ENCODE results near the gene AADACL4.

AADACL4 gene

GRCh38 chr1:12643785-12644184 lies at the start of gene AADACL4:
Gene AADACL4, plus strand, starts transcription at chr1:12644085. Its CDS starts 462 bp downstream, at chr1:12644547.
- no peak for DNase-seq (ENCODE audit: low spot score)

DNA sequence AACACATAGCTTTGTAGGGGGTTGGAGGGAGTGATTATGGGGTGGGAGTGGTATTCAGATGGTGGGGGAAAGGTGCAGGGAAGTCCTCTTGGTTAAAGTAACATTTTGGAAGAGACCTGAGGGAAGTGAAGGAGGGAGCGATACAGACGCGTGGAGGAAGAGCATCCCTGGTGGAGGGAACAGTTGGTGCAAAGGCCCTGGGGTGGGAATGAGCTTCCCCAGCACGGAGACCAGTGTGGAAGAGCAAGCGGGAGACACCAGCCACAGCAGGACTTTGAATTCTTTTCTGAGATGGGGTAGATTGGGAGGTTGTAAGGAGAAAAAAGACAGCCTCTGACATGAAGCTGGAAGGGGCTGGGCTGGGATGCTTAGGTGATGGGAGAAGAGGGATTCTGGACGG lies 49.4 kb upstream of the AADACL4 start:
- DNase-seq (ENCODE audit: low spot score): no peak

- no peak for DNase-seq (ENCODE audit: low spot score)
Measured at GRCh38 chr1:12594966-12595756, 48.7 kb upstream of the AADACL4 start.

DNA sequence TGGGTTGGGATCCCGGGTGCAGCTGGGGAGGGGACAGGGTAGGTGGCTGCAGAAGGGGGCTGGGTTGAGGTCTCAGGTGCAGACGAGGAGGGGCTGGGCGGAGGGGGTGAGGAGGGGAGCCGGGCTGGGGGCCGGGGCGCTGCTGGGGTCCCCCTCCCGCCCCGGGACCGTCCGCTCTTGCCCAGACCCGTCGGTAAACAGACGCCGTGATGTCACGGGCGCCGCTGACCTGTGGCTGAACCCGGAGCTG lies 48.2 kb upstream of the AADACL4 start:
- no peak for DNase-seq (ENCODE audit: low spot score)

DNA sequence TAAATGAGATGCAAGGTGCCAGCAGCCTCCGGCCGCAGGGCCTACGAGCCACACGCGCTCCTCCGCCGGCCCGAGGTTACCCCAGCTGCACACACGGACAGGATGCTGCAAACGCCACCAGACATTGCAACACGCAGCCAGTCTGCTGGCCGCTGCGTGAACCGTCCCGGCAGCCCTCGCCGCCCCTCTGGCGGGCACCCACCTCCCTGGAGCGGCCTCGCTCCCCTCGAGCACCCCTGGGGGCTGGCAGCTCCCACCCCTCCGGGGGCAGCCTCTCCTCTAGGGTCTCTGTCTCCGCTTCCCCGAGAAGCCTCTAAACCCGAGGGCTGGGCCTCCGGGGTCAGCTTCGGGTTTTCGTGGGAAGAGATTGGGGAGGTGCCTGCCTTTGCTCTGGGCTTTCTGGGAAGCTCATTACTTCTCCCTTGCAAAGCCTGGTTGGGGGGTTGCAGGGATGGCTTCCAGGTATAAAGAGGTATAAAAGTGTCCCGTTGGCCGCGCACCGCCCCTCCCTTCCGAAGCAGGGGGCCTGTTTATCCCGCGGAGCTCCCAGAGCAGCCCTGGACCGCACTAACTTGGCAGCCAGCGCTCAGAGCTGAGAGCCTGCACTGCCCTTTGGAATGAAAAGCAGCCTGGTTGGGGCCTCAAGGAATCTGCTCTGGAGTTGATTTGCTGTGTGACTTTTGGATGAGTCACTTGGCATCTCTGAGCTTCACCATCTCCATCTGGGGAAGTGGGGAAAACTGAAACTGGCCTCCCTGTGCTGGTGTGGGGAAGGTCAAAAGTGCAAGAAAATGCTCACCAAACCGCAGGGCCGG lies 47.7 kb upstream of the AADACL4 start:
- DNase-seq (ENCODE audit: low spot score): peak; percentile 67

DNA sequence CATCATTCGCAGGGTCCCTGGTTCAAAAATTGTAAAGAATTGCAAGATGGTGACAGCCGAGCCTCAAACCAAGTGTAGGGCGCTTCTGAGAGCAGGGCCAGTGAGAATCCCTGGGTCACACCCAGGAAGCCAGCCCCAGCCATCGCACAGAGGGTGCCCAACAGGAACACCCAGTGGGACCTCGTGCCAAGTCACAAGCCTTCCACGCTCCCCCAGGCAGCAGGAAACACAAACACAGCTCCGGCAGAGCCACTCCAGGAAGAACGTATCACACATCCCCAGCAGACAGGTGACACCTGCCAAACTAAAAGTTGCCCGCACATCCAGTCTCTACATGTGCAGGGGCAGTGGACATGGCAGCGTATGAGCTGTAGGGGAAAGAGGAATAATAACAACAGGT lies 46.1 kb upstream of the AADACL4 start:
- no peak for DNase-seq (ENCODE audit: low spot score)

- no peak for DNase-seq (ENCODE audit: low spot score)
Measured at GRCh38 chr1:12598974-12599373, 44.9 kb upstream of the AADACL4 start.

DNA sequence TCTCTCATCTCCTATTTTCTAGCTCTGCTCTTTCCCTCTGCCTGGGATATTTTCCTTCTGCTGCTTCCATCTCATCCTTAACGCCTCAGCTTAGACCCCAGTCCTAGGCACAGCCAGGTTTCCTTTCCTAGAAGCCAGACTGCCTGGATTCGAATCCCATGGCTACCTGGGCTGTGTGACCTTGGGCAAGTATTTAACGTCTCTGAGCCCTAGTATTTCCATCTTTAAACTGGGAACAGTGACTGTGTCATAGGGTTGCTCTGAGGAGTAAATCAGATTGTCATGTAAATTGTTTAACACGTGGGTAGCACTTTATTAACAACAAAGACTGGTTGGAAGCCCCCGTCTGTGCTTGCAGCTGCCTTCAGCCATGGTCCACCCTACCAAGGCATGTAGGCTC lies 44.2 kb upstream of the AADACL4 start:
- no peak for DNase-seq (ENCODE audit: low spot score)

- no peak for DNase-seq (ENCODE audit: low spot score)
Measured at GRCh38 chr1:12600335-12600734, 43.5 kb upstream of the AADACL4 start.

- peak; percentile 75 for DNase-seq (ENCODE audit: low spot score)
Measured at GRCh38 chr1:12600880-12601633, 42.8 kb upstream of the AADACL4 start.

- no peak for DNase-seq (ENCODE audit: low spot score)
Measured at GRCh38 chr1:12601700-12602658, 41.9 kb upstream of the AADACL4 start.

DNA sequence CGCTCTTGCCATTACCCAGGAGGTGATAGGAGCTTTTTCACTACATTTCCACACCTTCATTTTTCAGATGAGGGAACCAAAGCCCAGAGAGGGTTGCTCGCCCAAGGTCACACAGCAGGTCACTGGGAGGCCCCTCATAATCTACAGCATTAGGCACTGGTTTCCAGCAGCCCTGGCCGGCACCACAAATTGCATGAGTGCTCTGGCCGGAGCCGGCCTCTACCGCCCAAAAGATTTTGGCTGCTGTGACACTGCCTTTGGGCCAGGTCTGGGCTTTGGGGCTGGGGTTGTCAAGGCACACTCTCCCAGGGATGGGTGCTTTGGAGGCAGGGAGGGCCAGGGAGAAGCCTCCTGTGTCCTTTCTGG lies 41.2 kb upstream of the AADACL4 start:
- no peak for DNase-seq (ENCODE audit: low spot score)

DNA sequence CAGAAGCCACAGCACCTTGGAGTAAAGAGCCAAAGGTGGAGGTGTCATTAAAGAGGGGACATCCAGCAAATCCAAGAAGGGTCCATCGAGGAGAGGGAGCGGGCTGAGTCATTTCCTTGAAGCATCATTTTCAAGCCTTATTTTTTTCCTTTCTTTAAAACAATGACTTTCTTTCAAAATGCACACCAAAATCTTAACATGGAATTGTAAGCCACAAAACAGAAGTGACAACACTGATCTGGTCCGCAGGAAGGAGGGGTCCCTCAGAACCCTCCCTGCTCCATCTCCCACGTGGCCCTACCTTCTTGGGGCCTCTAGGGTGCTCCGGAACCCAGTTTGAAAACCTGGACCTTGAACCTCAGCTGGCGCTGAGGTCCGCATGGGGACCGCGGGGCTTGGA lies 40.7 kb upstream of the AADACL4 start:
- no peak for DNase-seq (ENCODE audit: low spot score)

DNA sequence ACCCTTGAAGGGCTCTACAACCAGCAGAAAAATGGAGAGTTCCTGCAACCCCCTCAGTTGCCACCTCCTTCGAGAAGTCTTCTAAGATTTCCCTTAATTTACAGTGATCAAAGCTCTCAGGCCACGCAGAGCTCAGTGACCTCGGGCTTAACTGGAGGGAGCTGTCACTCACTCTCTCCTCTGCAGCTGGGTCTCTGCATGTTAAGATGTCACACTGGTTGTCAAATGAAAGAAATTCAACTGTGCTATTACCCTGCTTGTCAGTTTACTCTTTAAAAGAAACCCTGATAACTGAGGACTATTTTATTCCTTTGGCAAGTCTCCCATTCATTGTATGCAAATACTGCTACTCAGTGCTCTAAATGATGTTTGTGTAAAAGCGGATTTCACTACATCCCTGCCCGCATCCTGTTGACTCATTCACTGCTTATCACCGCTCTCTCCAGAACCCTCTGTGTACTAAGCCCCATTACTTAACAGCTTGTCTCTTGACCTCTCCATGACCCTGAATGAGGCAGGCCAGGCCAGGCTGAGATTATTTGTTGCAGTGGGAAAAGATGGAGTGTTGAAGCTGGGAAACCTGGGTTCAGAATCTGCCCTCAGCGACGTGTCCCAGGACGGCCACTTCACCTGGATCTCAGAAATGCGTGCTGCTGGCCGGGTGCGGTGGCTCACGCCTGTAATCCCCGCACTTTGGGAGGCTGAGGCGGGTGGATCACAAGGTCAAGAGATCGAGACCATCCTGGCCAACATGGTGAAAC lies 39.6 kb upstream of the AADACL4 start:
- DNase-seq (ENCODE audit: low spot score): peak; percentile 82

DNA sequence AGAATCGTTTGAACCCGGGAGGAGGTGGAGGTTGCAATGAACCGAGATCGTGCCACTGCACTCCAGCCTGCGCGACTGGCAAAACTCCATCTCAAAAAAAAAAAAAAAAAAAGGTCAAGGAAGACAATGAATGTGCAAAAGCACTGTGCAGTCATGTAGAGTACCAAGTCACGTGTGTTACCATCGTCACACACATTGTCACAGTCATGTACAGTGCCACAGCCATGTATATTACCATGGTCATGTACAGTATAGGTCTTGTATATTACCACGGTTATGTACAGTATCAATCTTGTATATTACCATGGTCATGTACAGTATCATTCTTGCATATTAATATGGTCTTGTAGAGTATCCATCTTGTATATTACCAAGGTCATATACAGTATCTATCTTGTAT lies 38.9 kb upstream of the AADACL4 start:
- no peak for DNase-seq (ENCODE audit: low spot score)

DNA sequence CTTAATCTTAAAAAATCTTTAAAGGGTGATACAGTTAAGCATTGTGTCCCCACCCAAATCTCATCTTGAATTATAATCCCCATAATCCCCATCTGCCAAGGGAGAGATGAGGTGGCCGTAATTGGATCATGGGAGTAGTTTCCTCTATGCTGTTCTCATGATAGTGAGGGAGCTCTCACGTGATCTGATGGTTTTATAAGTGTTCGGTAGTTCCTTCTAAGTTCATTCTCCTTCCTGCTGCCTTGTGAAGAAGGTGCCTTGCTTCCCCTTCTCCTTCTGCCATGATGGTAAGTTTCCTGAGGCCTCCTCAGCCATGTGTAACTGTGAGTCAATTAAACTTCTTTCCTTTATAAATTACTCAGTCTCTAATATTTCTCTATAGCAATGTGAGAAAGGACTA lies 36.6 kb upstream of the AADACL4 start:
- no peak for DNase-seq (ENCODE audit: low spot score)

DNA sequence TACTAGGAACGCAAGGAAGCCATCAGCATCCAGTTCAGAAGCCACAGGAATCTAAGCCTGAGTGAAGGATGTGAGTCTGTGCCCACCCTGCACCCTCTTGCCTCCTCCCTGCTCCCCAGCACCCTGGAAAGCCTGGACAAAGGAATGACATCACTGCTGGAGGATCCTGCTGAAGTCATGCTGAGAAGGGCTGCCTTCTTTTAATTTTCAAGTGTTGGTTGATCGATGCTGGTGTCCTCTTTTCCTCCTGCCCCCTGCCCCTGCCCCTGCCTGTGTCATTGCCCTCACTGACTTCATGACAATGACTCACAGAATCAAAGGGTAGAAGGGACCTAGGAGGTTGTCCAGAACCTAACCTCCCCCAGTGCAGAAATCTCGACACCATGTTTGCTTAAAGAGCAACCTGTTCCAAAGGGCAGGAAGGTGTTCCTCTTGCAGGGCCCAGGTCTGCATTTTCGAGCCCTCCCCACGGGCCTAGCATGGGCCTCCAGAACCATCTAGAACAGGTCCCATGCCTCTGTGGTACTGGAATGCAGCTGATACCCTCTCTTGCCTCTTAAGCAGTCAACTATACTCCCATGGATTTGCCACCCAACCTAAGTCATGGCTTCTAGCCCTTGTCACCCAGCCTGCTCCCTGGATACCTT lies 35.5 kb upstream of the AADACL4 start:
- no peak for DNase-seq (ENCODE audit: low spot score)

DNA sequence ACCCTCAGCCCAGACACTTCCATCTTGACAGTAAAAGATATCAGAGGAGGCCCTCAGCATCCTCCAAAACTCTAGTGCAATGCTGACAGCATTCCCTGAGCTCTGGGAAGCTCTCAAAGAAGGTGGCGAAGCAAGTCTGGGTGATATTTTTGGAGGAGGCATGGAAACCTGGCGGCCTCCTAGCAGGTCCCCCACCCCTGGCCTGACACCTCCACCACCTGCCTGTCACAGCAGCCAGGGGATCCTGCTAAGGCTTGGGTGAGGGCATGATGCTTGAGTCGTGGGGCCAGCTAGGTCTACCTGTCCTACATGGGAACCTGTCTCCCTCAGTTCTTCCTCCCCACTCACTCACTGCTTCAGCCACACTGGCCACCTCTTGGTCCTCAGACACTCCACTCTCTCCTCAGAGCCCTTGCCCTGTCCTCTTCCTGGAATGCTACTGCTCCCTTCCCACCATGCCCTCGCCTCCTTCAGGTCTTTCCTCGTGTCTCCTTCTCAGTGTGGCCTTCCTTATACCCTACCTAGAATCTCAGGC lies 34.3 kb upstream of the AADACL4 start:
- no peak for DNase-seq (ENCODE audit: low spot score)

DNA sequence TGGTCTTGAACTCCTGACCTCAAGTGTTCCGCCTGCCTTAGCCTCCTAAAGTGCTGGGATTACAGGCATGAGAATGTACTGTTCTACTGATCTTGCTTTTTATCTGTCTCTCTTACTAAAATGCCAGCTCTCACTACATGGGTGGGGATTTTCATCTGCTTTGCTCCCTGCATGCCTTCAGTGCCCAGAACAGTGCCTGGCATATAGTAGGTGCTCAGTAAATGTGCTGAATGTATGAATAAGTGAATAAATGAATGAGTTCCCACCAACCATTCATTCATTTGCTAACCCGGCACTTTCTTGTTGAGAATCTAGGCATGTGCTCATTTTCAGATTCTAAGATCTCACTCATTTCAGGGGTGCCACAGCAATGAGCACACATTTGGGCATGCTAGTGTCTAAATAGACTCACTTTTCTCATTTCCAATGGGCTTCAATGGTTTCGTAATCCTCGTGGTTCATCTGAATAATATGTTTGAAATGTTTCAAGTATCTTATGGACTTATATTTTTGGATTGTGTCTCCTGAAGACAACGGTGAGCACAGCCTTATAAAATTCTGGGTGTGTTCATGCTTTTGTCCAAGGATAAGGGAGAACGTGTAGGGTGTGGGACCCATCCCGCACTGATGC lies 33.5 kb upstream of the AADACL4 start:
- no peak for DNase-seq (ENCODE audit: low spot score)

DNA sequence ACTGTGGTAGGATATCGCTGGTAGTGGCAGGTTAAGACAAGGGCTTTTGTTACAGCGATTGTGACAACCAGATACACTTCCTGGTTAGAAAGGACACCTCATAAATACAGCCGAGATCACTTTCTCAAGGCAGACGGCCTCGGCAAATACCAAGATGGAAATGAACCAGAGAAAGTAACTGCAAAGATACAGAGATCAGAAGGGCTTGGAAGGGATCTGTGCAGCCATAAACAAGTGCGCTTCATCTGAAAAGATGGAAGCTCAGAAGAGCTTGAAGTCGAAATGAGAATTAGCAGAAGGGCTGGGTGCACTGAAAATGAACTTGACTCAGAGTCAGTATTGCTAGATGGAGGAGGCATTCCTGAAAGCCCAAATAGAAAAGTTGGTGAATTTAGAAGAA lies 32.9 kb upstream of the AADACL4 start:
- DNase-seq (ENCODE audit: low spot score): no peak

All from HuH-7 (cell line).